OCI-LY7 (cell line): ENCODE results near the gene NLGN1. TPM values are rescaled to one million over a fixed set of nuclear protein-coding genes. Genes with fewer than 3 reads are reported as not detected.

Experiments
- BruUV-seq: library from RNA; stranded (reverse); fragments of 400-500 nt; replicated peaks from 2 replicates; lab custom pipeline; 2021; lab: Mats Ljungman, UMichigan
- CTCF ChIA-PET: fragments of 300-600 bp; sonication (Branson Sonifier 250); formaldehyde crosslinking; loops from one replicate; lab custom pipeline; 2022; ENCODE audit warnings: antibody characterized with exemption; ENCODE audit not compliant: unreplicated experiment; lab: Charles Lee
- POLR2A ChIA-PET: fragments of 300-600 bp; sonication (Branson Sonifier 250); formaldehyde crosslinking; loops from one replicate; lab custom pipeline; 2022; ENCODE audit warnings: antibody characterized with exemption; lab: Charles Lee
- DNase-seq: peaks from one replicate; pipeline ENCODE4 v3.0.0-alpha.2; 2015; ENCODE audit warnings: low spot score
- H2AFZ ChIP-seq: fragments of 200-600 bp; sonication (generic), shearing (Covaris generic); 2 replicates; pipeline ENCODE4 v1.6.1; 2014; ENCODE audit warnings: mild to moderate bottlenecking, antibody characterized with exemption, low read length, moderate library complexity
- H3K27ac ChIP-seq: fragments of 200-600 bp; sonication (generic); 2 replicates; pipeline ENCODE4 v1.5.1; 2014; ENCODE audit warnings: mixed run types, low read depth, mild to moderate bottlenecking, moderate library complexity, low read length, inconsistent platforms; ENCODE audit not compliant: poor library complexity, severe bottlenecking
- H3K36me3 ChIP-seq: fragments of 200-600 bp; sonication (generic); 2 replicates; pipeline ENCODE4 v1.6.1; 2014; ENCODE audit warnings: mild to moderate bottlenecking, antibody characterized with exemption, low read length, moderate library complexity, mixed read lengths; ENCODE audit not compliant: insufficient read depth
- H3K4me1 ChIP-seq: fragments of 200-600 bp; sonication (generic); 2 replicates; pipeline ENCODE4 v1.5.1; 2014; ENCODE audit warnings: mild to moderate bottlenecking, low read length; ENCODE audit not compliant: insufficient read depth, poor library complexity, severe bottlenecking
- H3K4me2 ChIP-seq: fragments of 200-600 bp; sonication (generic); 2 replicates; pipeline ENCODE4 v1.6.1; 2014; ENCODE audit warnings: mild to moderate bottlenecking, low read length
- H3K4me3 ChIP-seq: fragments of 200-600 bp; sonication (generic); 2 replicates; pipeline ENCODE4 v1.5.1; 2014; ENCODE audit warnings: mild to moderate bottlenecking, low read depth, low read length; ENCODE audit not compliant: poor library complexity, severe bottlenecking
- H3K79me2 ChIP-seq: fragments of 200-600 bp; sonication (generic); 2 replicates; pipeline ENCODE4 v1.6.1; 2016; ENCODE audit warnings: low read depth, mild to moderate bottlenecking, low read length, moderate library complexity, mixed read lengths; ENCODE audit not compliant: insufficient read depth
- H3K9me2 ChIP-seq: fragments of 200-600 bp; sonication (generic); 2 replicates; pipeline ENCODE4 v1.6.1; 2016; ENCODE audit warnings: mild to moderate bottlenecking, low read length, mixed read lengths; ENCODE audit not compliant: insufficient read depth
- H3K9me3 ChIP-seq: fragments of 200-600 bp; sonication (generic); 2 replicates; pipeline ENCODE4 v1.6.1; 2014; ENCODE audit warnings: mild to moderate bottlenecking, mixed run types, low read length, mixed read lengths
- H4K20me1 ChIP-seq: fragments of 200-600 bp; sonication (generic); 2 replicates; pipeline ENCODE4 v1.6.1; 2014; ENCODE audit warnings: mild to moderate bottlenecking, antibody characterized with exemption, low read length, moderate library complexity, mixed read lengths; ENCODE audit not compliant: insufficient read depth
- EZH2phosphoT487 ChIP-seq: fragments of 200-600 bp; sonication (generic); IDR thresholded peaks from 2 replicates; pipeline ENCODE4 v1.6.1; 2018; ENCODE audit warnings: low read depth, borderline replicate concordance, mild to moderate bottlenecking, mixed run types, antibody characterized with exemption, low read length, moderate library complexity, mixed read lengths
- intact Hi-C: fragments of 100-400 bp; cut with micrococcal nuclease; formaldehyde crosslinking; loops from one replicate; pipeline ENCODE4 v1.10.0; 2022; ENCODE audit not compliant: unreplicated experiment
- total RNA-seq, 2 experiments: library from RNA; depleted of rRNA in 1 of 2; stranded (reverse); fragments of >200 nt in 1 of 2; shearing (Covaris generic) in 1 of 2; gene quantifications; 2 replicates each; pipeline ENCODE4 v1.2.3, GENCODE V29; 2014 to 2022
- TF ChIP-seq, protein P1 (sequence below): fragments of 200-600 bp; sonication (generic); conservative IDR thresholded peaks from 2 replicates; pipeline ENCODE4 v1.5.1; 2014; ENCODE audit warnings: mild to moderate bottlenecking, antibody characterized with exemption, low read length, moderate library complexity, mixed read lengths

The NLGN1 gene
- total RNA-seq, 2 experiments from 2014 or later = not detected

DNA sequence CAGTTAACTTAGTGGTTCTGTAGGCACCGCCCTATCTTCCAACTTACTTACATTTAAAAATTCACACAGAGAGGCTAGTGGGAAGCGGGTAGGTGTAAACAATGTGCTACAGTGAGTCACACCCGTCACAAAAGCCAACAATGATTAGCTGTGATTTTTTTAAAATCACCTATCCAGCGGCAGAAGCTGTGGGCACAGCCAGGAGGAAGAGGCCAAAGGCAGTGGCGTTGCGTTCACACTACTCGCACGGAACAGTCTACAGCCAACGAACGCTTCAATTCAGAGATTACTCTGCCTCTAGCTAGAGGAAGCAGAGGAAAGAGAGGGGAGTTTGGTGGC lies 2.5 kb upstream of the NLGN1 start:
- Histone ChIP-seq H3K79me2 (no peaks in the 10 kb centered on the region), H3K9me2 (no peaks in the 10 kb centered on the region), H3K4me1 (no peaks in the 10 kb centered on the region), H3K27ac (no peak overlapping the region), H3K36me3 (no peaks in the 10 kb centered on the region), H3K4me3 (no peak overlapping the region), H3K9me3 (no peaks in the 10 kb centered on the region), H4K20me1 (no peaks in the 10 kb centered on the region), H3K4me2 (no peak overlapping the region), H2AFZ (no peak overlapping the region)
- intact Hi-C loops = no loop called here
- ChIA-PET CTCF (no interaction called here), POLR2A (interaction anchor here (0.6 kb wide), 1 partner anchor 73 kb away, joined by 4 read pairs; no protein-coding TSS in a partner anchor)
- TF ChIP-seq EZH2phosphoT487 = no peak
- TF ChIP-seq, protein P1, sequence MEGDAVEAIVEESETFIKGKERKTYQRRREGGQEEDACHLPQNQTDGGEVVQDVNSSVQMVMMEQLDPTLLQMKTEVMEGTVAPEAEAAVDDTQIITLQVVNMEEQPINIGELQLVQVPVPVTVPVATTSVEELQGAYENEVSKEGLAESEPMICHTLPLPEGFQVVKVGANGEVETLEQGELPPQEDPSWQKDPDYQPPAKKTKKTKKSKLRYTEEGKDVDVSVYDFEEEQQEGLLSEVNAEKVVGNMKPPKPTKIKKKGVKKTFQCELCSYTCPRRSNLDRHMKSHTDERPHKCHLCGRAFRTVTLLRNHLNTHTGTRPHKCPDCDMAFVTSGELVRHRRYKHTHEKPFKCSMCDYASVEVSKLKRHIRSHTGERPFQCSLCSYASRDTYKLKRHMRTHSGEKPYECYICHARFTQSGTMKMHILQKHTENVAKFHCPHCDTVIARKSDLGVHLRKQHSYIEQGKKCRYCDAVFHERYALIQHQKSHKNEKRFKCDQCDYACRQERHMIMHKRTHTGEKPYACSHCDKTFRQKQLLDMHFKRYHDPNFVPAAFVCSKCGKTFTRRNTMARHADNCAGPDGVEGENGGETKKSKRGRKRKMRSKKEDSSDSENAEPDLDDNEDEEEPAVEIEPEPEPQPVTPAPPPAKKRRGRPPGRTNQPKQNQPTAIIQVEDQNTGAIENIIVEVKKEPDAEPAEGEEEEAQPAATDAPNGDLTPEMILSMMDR = no peak
- BruUV-seq = no TSS peak
- DNase-seq = no peak

DNA sequence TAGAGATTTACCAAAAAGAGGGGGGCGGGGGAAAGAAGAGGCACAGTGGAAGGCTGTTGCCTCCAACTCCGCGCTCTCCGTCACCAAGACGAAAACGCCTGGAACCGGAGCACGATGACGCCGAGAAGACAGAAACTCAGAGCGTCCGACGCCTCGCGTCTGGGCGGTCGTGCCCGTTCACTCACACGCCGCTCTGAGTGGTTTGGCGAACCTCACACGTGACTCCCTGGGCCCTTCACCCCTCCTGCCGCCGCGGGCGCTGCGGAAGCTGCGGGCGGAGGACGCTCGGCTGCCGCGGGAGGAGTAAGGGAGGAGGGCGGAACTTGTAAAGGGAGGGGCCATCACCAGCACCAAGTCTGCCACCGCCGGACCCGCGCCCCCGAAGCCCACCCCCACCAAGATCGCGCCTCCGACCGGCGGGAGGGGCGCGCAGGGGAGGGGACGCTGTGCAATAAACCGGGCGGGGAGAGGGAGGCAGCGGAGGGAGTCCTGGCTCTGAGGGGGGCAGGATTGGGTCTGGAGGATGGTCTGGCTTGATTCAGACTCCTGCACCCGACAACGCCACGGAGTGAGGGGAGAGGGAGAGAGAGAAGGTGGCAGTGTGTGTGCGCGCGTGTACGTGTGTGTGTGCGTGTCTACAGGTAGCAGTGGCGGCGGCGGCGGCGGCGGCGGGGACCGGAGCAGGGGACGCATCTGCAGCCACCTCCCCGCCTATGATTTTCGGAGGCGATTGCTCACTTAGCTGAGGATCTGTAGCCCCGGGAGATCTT lies 1.9 kb upstream of the NLGN1 start:
- intact Hi-C loops = no loop called here
- Histone ChIP-seq H3K9me2 (no peaks in the 10 kb centered on the region), H3K27ac (no peak overlapping the region), H3K79me2 (no peaks in the 10 kb centered on the region), H3K4me3 (no peak overlapping the region), H3K9me3 (no peaks in the 10 kb centered on the region), H3K36me3 (no peaks in the 10 kb centered on the region), H3K4me1 (no peaks in the 10 kb centered on the region), H3K4me2 (no peak overlapping the region), H4K20me1 (no peaks in the 10 kb centered on the region), H2AFZ (no peak overlapping the region)
- CTCF ChIA-PET = no interaction called here
- TF ChIP-seq, protein P1 = no peak
- no peak for TF ChIP-seq EZH2phosphoT487
- BruUV-seq = no TSS peak
- POLR2A ChIA-PET = interaction anchor here (0.6 kb wide), 1 partner anchor 73 kb away, joined by 4 read pairs; no protein-coding TSS in a partner anchor
- DNase-seq = no peak
